Ramos (cell line): ENCODE measurements around the gene RRAS.

Source experiments
- in situ Hi-C: fragments of 300-500 bp; cut with MboI; formaldehyde crosslinking; loops from one replicate; pipeline ENCODE4 v1.14.3; 2022; ENCODE audit warnings: low sequenced_read_pairs; ENCODE audit not compliant: unreplicated experiment

RRAS gene

GRCh38 chr19:49677901-49678674 is 38.1 kb upstream of the RRAS start:
- in situ Hi-C loops, result no loop called here

GRCh38 chr19:49677231-49677900 is 37.4 kb upstream of the RRAS start, which contains the start of gene PRMT1:
PRMT1 (plus strand) TSS chr19:49677271; CDS start chr19:49677281, 10 bp downstream.
- in situ Hi-C loops, result no loop called here

- in situ Hi-C loops, result no loop called here
Observed at GRCh38 chr19:49676784-49677230, 36.9 kb upstream of the RRAS start.

- in situ Hi-C loops, result no loop called here
Observed at GRCh38 chr19:49676136-49676783, 36.3 kb upstream of the RRAS start.

GRCh38 chr19:49672131-49672919 is 32.4 kb upstream of the RRAS start:
- in situ Hi-C loops, result no loop called here

GRCh38 chr19:49669516-49669915 is 29.6 kb upstream of the RRAS start:
- in situ Hi-C loops, result no loop called here

- in situ Hi-C loops, result no loop called here
Observed at GRCh38 chr19:49667473-49667872, 27.5 kb upstream of the RRAS start.

GRCh38 chr19:49666120-49666444 is 26.1 kb upstream of the RRAS start:
- in situ Hi-C loops, result no loop called here

- in situ Hi-C loops, result no loop called here
Observed at GRCh38 chr19:49665351-49666119, 25.6 kb upstream of the RRAS start, which contains the start of the genes BCL2L12 and IRF3. BCL2L12 (plus strand) TSS chr19:49665933; CDS start chr19:49666693, 760 bp downstream. IRF3 (minus strand) TSS chr19:49665857; CDS start chr19:49664838, 1,019 bp downstream.

GRCh38 chr19:49665036-49665350 is 25.1 kb upstream of the RRAS start:
- in situ Hi-C loops, result no loop called here

- in situ Hi-C loops, result no loop called here
Observed at GRCh38 chr19:49664171-49665035, 24.5 kb upstream of the RRAS start.

- in situ Hi-C loops, result no loop called here
Observed at GRCh38 chr19:49663224-49663623, 23.3 kb upstream of the RRAS start.

GRCh38 chr19:49662011-49662410 is 22.1 kb upstream of the RRAS start:
- in situ Hi-C loops, result no loop called here

GRCh38 chr19:49660338-49660961 is 20.5 kb upstream of the RRAS start:
- in situ Hi-C loops, result no loop called here

- in situ Hi-C loops, result no loop called here
Observed at GRCh38 chr19:49658566-49659442, 18.9 kb upstream of the RRAS start.

GRCh38 chr19:49658139-49658517 is 18.2 kb upstream of the RRAS start:
- in situ Hi-C loops, result no loop called here

- in situ Hi-C loops, result no loop called here
Observed at GRCh38 chr19:49657493-49658138, 17.7 kb upstream of the RRAS start.
